Glutamatergic neuron (in vitro differentiated cells): ENCODE data around the gene CACNG8. TPM values are rescaled to one million over a fixed set of nuclear protein-coding genes. Genes with fewer than 3 reads are reported as not detected.

ENCODE experiments used
- DNase-seq: peaks from one replicate; pipeline ENCODE4 v3.0.0; 2022
- H3K27ac Mint-ChIP-seq: one replicate; pipeline ENCODE4 v1.8.0; 2020; ENCODE audit warnings: mild to moderate bottlenecking, mixed read lengths, inconsistent platforms; ENCODE audit not compliant: unreplicated experiment
- H3K27me3 Mint-ChIP-seq: one replicate; pipeline ENCODE4 v1.8.0; 2020; ENCODE audit warnings: mild to moderate bottlenecking, moderate library complexity, mixed read lengths, inconsistent platforms; ENCODE audit not compliant: unreplicated experiment
- H3K36me3 Mint-ChIP-seq: one replicate; pipeline ENCODE4 v1.8.0; 2020; ENCODE audit warnings: mild to moderate bottlenecking, mixed read lengths, inconsistent platforms; ENCODE audit not compliant: unreplicated experiment
- H3K4me1 Mint-ChIP-seq: one replicate; pipeline ENCODE4 v1.8.0; 2020; ENCODE audit warnings: mild to moderate bottlenecking, low read depth, mixed read lengths, inconsistent platforms; ENCODE audit not compliant: unreplicated experiment
- H3K4me3 Mint-ChIP-seq: one replicate; pipeline ENCODE4 v1.8.0; 2020; ENCODE audit warnings: mild to moderate bottlenecking, mixed read lengths, inconsistent platforms; ENCODE audit not compliant: unreplicated experiment
- H3K9me3 Mint-ChIP-seq: one replicate; pipeline ENCODE4 v1.8.0; 2020; ENCODE audit warnings: mild to moderate bottlenecking, moderate library complexity, mixed read lengths, inconsistent platforms; ENCODE audit not compliant: unreplicated experiment
- total RNA-seq: library from RNA; stranded (reverse); fragmentation: NEBNext Ultra II Directional; extraction: Animal tissue kit (Norgen Biotek cat#: 25700); gene quantifications from one replicate; pipeline ENCODE4 v1.2.1, GENCODE V29; 2021; ENCODE audit not compliant: unreplicated experiment
- TF ChIP-seq, protein P1 (sequence below): fragments of 200-600 bp; sonication (generic); IDR thresholded peaks from one replicate; pipeline ENCODE4 v1.5.0; 2021; ENCODE audit not compliant: partially characterized antibody, unreplicated experiment

Gene CACNG8
- total RNA-seq, 1 donor from 2014 or later: 4.3 TPM

DNA sequence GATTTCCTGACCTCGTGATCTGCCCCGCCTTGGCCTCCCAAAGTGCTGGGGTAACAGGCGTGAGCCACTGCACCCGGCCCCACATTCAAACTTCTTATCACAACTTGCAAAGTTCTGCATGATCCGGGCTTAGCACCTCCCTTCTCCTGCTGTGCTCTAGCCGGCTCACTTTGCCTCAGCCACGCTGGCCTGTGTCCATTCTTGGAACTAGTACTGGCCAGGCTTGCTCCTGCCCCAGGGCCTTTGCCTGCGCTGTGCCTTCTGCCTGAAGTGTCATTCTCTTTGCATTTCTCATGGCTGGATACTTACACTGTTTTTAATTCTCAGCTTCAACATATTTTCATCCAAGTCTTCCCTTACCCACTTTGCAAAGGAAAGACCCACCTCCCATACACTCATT, 58.6 kb downstream of the CACNG8 start:
- peaks cover 7% of the 10 kb centered on the region for H3K36me3 Mint-ChIP-seq
- H3K4me1 Mint-ChIP-seq: peaks cover 5% of the 10 kb centered on the region
- no peak overlapping the region for H3K4me3 Mint-ChIP-seq
- H3K27me3 Mint-ChIP-seq: peaks cover 10% of the 10 kb centered on the region
- TF ChIP-seq, protein P1, sequence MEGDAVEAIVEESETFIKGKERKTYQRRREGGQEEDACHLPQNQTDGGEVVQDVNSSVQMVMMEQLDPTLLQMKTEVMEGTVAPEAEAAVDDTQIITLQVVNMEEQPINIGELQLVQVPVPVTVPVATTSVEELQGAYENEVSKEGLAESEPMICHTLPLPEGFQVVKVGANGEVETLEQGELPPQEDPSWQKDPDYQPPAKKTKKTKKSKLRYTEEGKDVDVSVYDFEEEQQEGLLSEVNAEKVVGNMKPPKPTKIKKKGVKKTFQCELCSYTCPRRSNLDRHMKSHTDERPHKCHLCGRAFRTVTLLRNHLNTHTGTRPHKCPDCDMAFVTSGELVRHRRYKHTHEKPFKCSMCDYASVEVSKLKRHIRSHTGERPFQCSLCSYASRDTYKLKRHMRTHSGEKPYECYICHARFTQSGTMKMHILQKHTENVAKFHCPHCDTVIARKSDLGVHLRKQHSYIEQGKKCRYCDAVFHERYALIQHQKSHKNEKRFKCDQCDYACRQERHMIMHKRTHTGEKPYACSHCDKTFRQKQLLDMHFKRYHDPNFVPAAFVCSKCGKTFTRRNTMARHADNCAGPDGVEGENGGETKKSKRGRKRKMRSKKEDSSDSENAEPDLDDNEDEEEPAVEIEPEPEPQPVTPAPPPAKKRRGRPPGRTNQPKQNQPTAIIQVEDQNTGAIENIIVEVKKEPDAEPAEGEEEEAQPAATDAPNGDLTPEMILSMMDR: no peak
- H3K27ac Mint-ChIP-seq: no peak overlapping the region
- no peak for DNase-seq
- peaks cover 2% of the 10 kb centered on the region for H3K9me3 Mint-ChIP-seq

DNA sequence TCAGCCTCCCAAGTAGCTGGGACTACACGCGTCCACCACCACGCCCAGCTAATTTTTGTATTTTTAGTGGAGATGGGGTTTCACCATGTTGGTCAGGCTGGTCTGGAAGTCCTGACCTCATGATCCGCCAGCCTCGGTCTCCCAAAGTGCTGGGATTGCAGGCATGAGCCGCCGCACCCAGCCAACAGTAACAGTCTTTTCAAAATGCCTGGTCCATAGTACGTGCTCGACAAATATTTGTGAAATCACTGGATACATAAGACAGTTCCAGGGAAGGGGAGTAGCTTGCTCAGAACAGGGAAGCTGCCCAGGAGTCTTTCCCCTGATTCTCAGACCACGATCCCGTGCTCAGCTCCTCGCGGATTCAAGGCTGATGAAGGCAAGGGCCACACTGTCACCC, 59.2 kb downstream of the CACNG8 start:
- DNase-seq: no peak
- H3K4me1 Mint-ChIP-seq: peaks cover 5% of the 10 kb centered on the region
- TF ChIP-seq, protein P1: no peak
- no peak overlapping the region for H3K27ac Mint-ChIP-seq
- H3K27me3 Mint-ChIP-seq: peaks cover 10% of the 10 kb centered on the region
- peaks cover 7% of the 10 kb centered on the region for H3K36me3 Mint-ChIP-seq
- H3K4me3 Mint-ChIP-seq: no peak overlapping the region
- H3K9me3 Mint-ChIP-seq: no peaks in the 10 kb centered on the region

DNA sequence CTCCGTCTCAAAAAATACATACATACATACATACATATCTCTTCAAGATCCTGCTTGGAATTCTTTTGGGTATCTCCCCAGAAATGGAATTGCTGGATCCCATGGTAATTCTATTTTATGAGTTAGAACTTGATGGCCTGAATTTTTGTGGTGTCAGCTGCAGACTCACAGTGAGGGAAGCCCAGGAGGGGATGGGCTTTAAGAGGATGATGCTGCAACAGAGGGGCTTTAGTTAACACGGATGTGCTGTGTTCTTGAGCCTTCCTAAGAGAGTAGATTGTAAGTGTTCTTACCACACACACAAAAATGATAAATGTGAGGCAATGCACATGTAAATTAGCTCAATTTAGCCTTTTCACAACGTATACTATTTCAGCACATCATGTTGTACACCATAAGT, 60.5 kb downstream of the CACNG8 start:
- Mint-ChIP-seq H3K27ac (no peak overlapping the region), H3K27me3 (peaks cover 10% of the 10 kb centered on the region), H3K36me3 (no peaks in the 10 kb centered on the region), H3K9me3 (no peaks in the 10 kb centered on the region), H3K4me1 (peaks cover 5% of the 10 kb centered on the region), H3K4me3 (no peak overlapping the region)
- TF ChIP-seq, protein P1: no peak
- DNase-seq: no peak

DNA sequence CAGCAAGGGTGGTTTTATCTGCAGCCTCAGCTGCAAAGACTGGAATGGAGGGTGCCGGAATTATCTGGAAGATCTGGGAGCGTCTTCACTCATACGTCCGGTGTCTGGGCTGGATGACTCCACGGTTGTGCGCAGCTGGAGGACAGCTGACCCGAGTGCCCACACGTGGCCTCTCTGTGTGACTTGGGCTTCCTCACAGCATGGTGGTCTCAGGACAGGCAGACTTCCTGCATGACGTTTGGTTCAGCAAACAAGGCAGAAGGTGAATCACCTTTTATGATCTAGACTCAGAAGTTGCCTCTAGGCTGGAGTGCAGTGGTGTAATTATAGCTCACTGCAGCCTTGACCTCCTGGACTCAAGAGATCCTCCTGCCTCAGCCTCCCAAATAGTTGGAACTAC, 61.9 kb downstream of the CACNG8 start:
- no peak overlapping the region for H3K4me3 Mint-ChIP-seq
- no peaks in the 10 kb centered on the region for H3K9me3 Mint-ChIP-seq
- peaks cover 10% of the 10 kb centered on the region for H3K27me3 Mint-ChIP-seq
- TF ChIP-seq, protein P1: no peak
- no peaks in the 10 kb centered on the region for H3K36me3 Mint-ChIP-seq
- peaks cover 5% of the 10 kb centered on the region for H3K4me1 Mint-ChIP-seq
- no peak for DNase-seq
- H3K27ac Mint-ChIP-seq: no peak overlapping the region

DNA sequence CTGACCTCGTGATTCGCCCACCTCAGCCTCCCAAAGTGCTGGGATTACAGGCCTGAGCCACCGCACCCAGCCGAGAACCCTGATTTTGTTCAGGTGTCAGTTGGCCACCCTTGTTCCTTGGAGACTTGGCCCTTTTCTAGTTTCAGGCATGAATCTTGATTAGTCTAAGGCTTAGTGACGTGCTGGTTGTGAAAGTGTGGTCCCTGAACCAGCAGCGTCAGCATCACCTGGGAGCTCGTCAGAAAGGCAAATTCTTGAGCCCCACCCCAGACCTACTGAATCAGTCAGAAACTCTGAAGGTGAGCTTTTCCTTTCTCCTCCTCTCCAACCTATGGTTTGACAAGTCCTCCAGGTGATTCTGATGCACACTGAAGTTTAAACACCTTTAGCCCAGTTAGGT, 63.9 kb downstream of the CACNG8 start:
- TF ChIP-seq, protein P1: no peak
- Mint-ChIP-seq H3K9me3 (no peaks in the 10 kb centered on the region), H3K4me3 (no peak overlapping the region), H3K27me3 (peaks cover 6% of the 10 kb centered on the region), H3K27ac (no peak overlapping the region), H3K36me3 (no peaks in the 10 kb centered on the region), H3K4me1 (peaks cover 6% of the 10 kb centered on the region)
- no peak for DNase-seq
